CD4-positive, alpha-beta memory T cell (primary cell): ENCODE data around the gene TCF15. TPM values are rescaled to one million over a fixed set of nuclear protein-coding genes. Genes with fewer than 3 reads are reported as not detected.

Experiments
- CTCF ChIA-PET: fragments of 350-600 bp; sonication (Branson Sonifier 250); formaldehyde crosslinking; loops from one replicate; lab custom pipeline; 2021; ENCODE audit warnings: inconsistent platforms; ENCODE audit not compliant: partially characterized antibody; lab: Charles Lee
- POLR2A ChIA-PET: fragments of 350-600 bp; sonication (Branson Sonifier 250); formaldehyde crosslinking; loops from one replicate; lab custom pipeline; 2021; ENCODE audit not compliant: partially characterized antibody; lab: Charles Lee
- DNase-seq, 5 donors: peaks; one replicate each; pipeline versions ENCODE4 v3.0.0 to v3.0.0-alpha.2; 2020 to 2022; ENCODE audit warnings: mixed read lengths in 1 of 5
- H3K27ac ChIP-seq: one replicate; pipeline ENCODE4 v1.7.0; 2013; ENCODE audit warnings: low read depth, low read length
- H3K27me3 ChIP-seq: 2 replicates; pipeline ENCODE4 v1.7.0; 2013; ENCODE audit warnings: mild to moderate bottlenecking, low read length, moderate library complexity; ENCODE audit not compliant: insufficient read depth
- H3K36me3 ChIP-seq: 2 replicates; pipeline ENCODE4 v1.7.0; 2013; ENCODE audit warnings: mild to moderate bottlenecking, low read length, moderate library complexity; ENCODE audit not compliant: insufficient read depth
- H3K4me1 ChIP-seq: 2 replicates; pipeline ENCODE4 v1.7.0; 2013; ENCODE audit warnings: mild to moderate bottlenecking, low read length, moderate library complexity; ENCODE audit not compliant: insufficient read depth
- H3K4me3 ChIP-seq, 2 donors: one replicate each; pipeline ENCODE4 v1.7.0; 2013; ENCODE audit warnings: low read length in 2 of 2, mild to moderate bottlenecking in 1 of 2
- H3K9me3 ChIP-seq, 2 donors: one replicate each; pipeline ENCODE4 v1.7.0; 2013; ENCODE audit warnings: low read length in 2 of 2, control low read depth in 1 of 2; ENCODE audit not compliant: control insufficient read depth in 1 of 2
- H3K27ac Mint-ChIP-seq, 7 donors: one replicate each; pipeline ENCODE4 v1.8.0; 2020 to 2021; ENCODE audit warnings: mixed read lengths in 7 of 7, mild to moderate bottlenecking in 6 of 7, inconsistent platforms in 3 of 7, moderate library complexity in 3 of 7
- H3K27me3 Mint-ChIP-seq, 2 donors: one replicate each; pipeline ENCODE4 v1.8.0; 2020 to 2021; ENCODE audit warnings: mixed read lengths in 2 of 2
- H3K36me3 Mint-ChIP-seq, 2 donors: one replicate each; pipeline ENCODE4 v1.8.0; 2020 to 2021; ENCODE audit warnings: mixed read lengths in 2 of 2, inconsistent platforms in 1 of 2, mild to moderate bottlenecking in 1 of 2
- H3K4me1 Mint-ChIP-seq, 4 donors: one replicate each; pipeline ENCODE4 v1.8.0; 2020 to 2021; ENCODE audit warnings: mixed read lengths in 4 of 4, mild to moderate bottlenecking in 1 of 4
- H3K4me3 Mint-ChIP-seq, 8 donors: one replicate each; pipeline ENCODE4 v1.8.0; 2020 to 2021; ENCODE audit warnings: mixed read lengths in 8 of 8, mild to moderate bottlenecking in 7 of 8, moderate library complexity in 6 of 8, inconsistent platforms in 3 of 8
- H3K9me3 Mint-ChIP-seq, 8 donors: one replicate each; pipeline ENCODE4 v1.8.0; 2020 to 2021; ENCODE audit warnings: mixed read lengths in 8 of 8, mild to moderate bottlenecking in 5 of 8, inconsistent platforms in 3 of 8, moderate library complexity in 1 of 8
- intact Hi-C: fragments of 100-400 bp; cut with micrococcal nuclease; formaldehyde crosslinking; loops from one replicate; pipeline ENCODE4 v1.15.1; 2023
- polyA plus RNA-seq, 2 donors: library from polyadenylated mRNA; unstranded; fragments of 300-500 nt; fragmentation: Illumina TruSeq; gene quantifications; one replicate each; pipeline ENCODE4 v1.2.3, GENCODE V29; 2021
- total RNA-seq, 2 experiments: library from RNA; stranded (reverse); gene quantifications; one replicate each; pipeline ENCODE4 v1.2.3, GENCODE V29; 2021

TCF15 gene
- total RNA-seq: not detected
- polyA plus RNA-seq: not detected

GRCh38 chr20:610130-611046 lies at the start of gene TCF15:
TSS of gene TCF15 (minus strand) at chr20:610309. CDS start at chr20:610237, 72 bp downstream.
- no peak for DNase-seq
- peaks cover 12% of the 10 kb centered on the region for H3K27me3 ChIP-seq
- H3K4me3 Mint-ChIP-seq: peak within 1 kb of the TSS in 4 of 8 donors; percentile 27 to 63 (median 44)
- no peak within 1 kb of the TSS for H3K4me3 ChIP-seq
- H3K4me1 ChIP-seq: no peaks in the 10 kb centered on the region
- peaks cover 56 to 60% of the 10 kb centered on the region in 2 donors for H3K27me3 Mint-ChIP-seq
- H3K9me3 ChIP-seq: no peaks in the 10 kb centered on the region
- intact Hi-C loops: no loop called here
- ChIA-PET CTCF (no interaction called here), POLR2A (no interaction called here)
- no peak within 1 kb of the TSS for H3K27ac Mint-ChIP-seq
- H3K4me1 Mint-ChIP-seq: peaks cover 4 to 16% (median 8%) of the 10 kb centered on the region in 4 donors
- no peaks in the 10 kb centered on the region for H3K9me3 Mint-ChIP-seq
- no peaks in the 10 kb centered on the region for H3K36me3 Mint-ChIP-seq
- H3K27ac ChIP-seq: no peak within 1 kb of the TSS
- H3K36me3 ChIP-seq: no peaks in the 10 kb centered on the region

- POLR2A ChIA-PET: no interaction called here
- peaks cover 6% of the 10 kb centered on the region for H3K4me1 ChIP-seq
- CTCF ChIA-PET: no interaction called here
These were observed 48.7 kb upstream of the TCF15 start for GRCh38 chr20:658731-659291.

GRCh38 chr20:658202-658601 lies 48.1 kb upstream of the TCF15 start:
- intact Hi-C loops: no loop called here

More at GRCh38 chr20:658731-659291, 48.7 kb upstream of the TCF15 start:
- no peak overlapping the region for H3K27ac ChIP-seq
- Mint-ChIP-seq H3K4me1 (peaks cover 8 to 15% (median 12%) of the 10 kb centered on the region in 4 donors), H3K27ac (no peak overlapping the region), H3K9me3 (peaks cover 0 to 1% (median 0%) of the 10 kb centered on the region in 8 donors), H3K27me3 (peaks cover 23 to 40% of the 10 kb centered on the region in 2 donors), H3K4me3 (no peak overlapping the region), H3K36me3 (no peaks in the 10 kb centered on the region)
- no peak for DNase-seq
- no peaks in the 10 kb centered on the region for H3K9me3 ChIP-seq
- H3K27me3 ChIP-seq: peaks cover 8% of the 10 kb centered on the region
- intact Hi-C loops: no loop called here
- no peak overlapping the region for H3K4me3 ChIP-seq
- no peaks in the 10 kb centered on the region for H3K36me3 ChIP-seq

GRCh38 chr20:655726-656624 lies 45.9 kb upstream of the TCF15 start:
- Histone ChIP-seq H3K4me3 (no peak overlapping the region), H3K4me1 (peaks cover 28% of the 10 kb centered on the region), H3K27me3 (no peaks in the 10 kb centered on the region), H3K36me3 (no peaks in the 10 kb centered on the region), H3K27ac (no peak overlapping the region), H3K9me3 (no peaks in the 10 kb centered on the region)
- H3K4me3 Mint-ChIP-seq: peak overlapping the region in 5 of 8 donors; percentile 19 to 74 (median 61)
- ChIA-PET POLR2A (no interaction called here), CTCF (interaction anchor here (1.1 to 2.8 kb wide), 3 partner anchors 9 to 11 kb away, joined by 3 to 20 read pairs (median 3); no protein-coding TSS in a partner anchor)
- DNase-seq: no peak
- intact Hi-C loops: no loop called here
- no peaks in the 10 kb centered on the region for H3K9me3 Mint-ChIP-seq
- H3K27ac Mint-ChIP-seq: no peak overlapping the region
- H3K27me3 Mint-ChIP-seq: peaks cover 11 to 22% of the 10 kb centered on the region in 2 donors
- peaks cover 21 to 33% (median 26%) of the 10 kb centered on the region in 4 donors for H3K4me1 Mint-ChIP-seq
- no peaks in the 10 kb centered on the region for H3K36me3 Mint-ChIP-seq

More at GRCh38 chr20:658202-658601, 48.1 kb upstream of the TCF15 start:
- ChIA-PET POLR2A (no interaction called here), CTCF (interaction anchor here (0.9 kb wide), 1 partner anchor 11 kb away, joined by 3 read pairs; no protein-coding TSS in a partner anchor)
- peaks cover 10 to 20% (median 15%) of the 10 kb centered on the region in 4 donors for H3K4me1 Mint-ChIP-seq
- H3K4me1 ChIP-seq: peaks cover 9% of the 10 kb centered on the region
- H3K27ac Mint-ChIP-seq: no peak overlapping the region
- peaks cover 0 to 1% (median 0%) of the 10 kb centered on the region in 8 donors for H3K9me3 Mint-ChIP-seq
- H3K36me3 Mint-ChIP-seq: no peaks in the 10 kb centered on the region
- no peak for DNase-seq
- no peak overlapping the region for H3K4me3 Mint-ChIP-seq
- H3K27ac ChIP-seq: no peak overlapping the region
- H3K9me3 ChIP-seq: no peaks in the 10 kb centered on the region
- H3K27me3 ChIP-seq: peaks cover 7% of the 10 kb centered on the region
- H3K27me3 Mint-ChIP-seq: peaks cover 22 to 39% of the 10 kb centered on the region in 2 donors
- no peaks in the 10 kb centered on the region for H3K36me3 ChIP-seq
- no peak overlapping the region for H3K4me3 ChIP-seq

GRCh38 chr20:654417-654750 lies 44.3 kb upstream of the TCF15 start:
- no peak overlapping the region for H3K4me3 ChIP-seq
- H3K9me3 Mint-ChIP-seq: no peaks in the 10 kb centered on the region
- POLR2A ChIA-PET: no interaction called here

GRCh38 chr20:653590-654416 lies 43.7 kb upstream of the TCF15 start:
- Histone ChIP-seq H3K4me3 (peak overlapping the region in 1 of 2 donors; percentile 57), H3K27ac (peak overlapping the region; percentile 50), H3K27me3 (no peaks in the 10 kb centered on the region), H3K9me3 (no peaks in the 10 kb centered on the region), H3K36me3 (no peaks in the 10 kb centered on the region), H3K4me1 (peaks cover 28% of the 10 kb centered on the region)
- ChIA-PET CTCF (interaction anchor here (1.0 kb wide), 1 partner anchor 13 kb away, joined by 3 read pairs; no protein-coding TSS in a partner anchor), POLR2A (no interaction called here)
- Mint-ChIP-seq H3K27me3 (peaks cover 4 to 9% of the 10 kb centered on the region in 2 donors), H3K36me3 (peaks cover under 1 to 9% of the 10 kb centered on the region in 2 donors), H3K9me3 (no peaks in the 10 kb centered on the region), H3K27ac (peak overlapping the region; percentile 24 to 89 (median 70)), H3K4me3 (peak overlapping the region; percentile 82 to 90 (median 86)), H3K4me1 (peaks cover 22 to 45% (median 33%) of the 10 kb centered on the region in 4 donors)
- DNase-seq: peak in 1 of 5 donors; percentile 5
- intact Hi-C loops: loop anchor here (2.0 kb wide), 1 partner anchor 13 kb away; no protein-coding TSS in a partner anchor

More at GRCh38 chr20:654417-654750, 44.3 kb upstream of the TCF15 start:
- H3K27ac ChIP-seq: no peak overlapping the region
- intact Hi-C loops: no loop called here
- H3K27ac Mint-ChIP-seq: peak overlapping the region in 6 of 7 donors; percentile 15 to 87 (median 66)
- no peaks in the 10 kb centered on the region for H3K36me3 ChIP-seq
- peaks cover 28% of the 10 kb centered on the region for H3K4me1 ChIP-seq
- CTCF ChIA-PET: interaction anchor here (1.0 to 2.8 kb wide), 4 partner anchors 9 to 13 kb away, joined by 3 to 20 read pairs (median 3); no protein-coding TSS in a partner anchor
- peaks cover 4 to 13% of the 10 kb centered on the region in 2 donors for H3K27me3 Mint-ChIP-seq
- H3K9me3 ChIP-seq: no peaks in the 10 kb centered on the region
- peaks cover 0 to 6% of the 10 kb centered on the region in 2 donors for H3K36me3 Mint-ChIP-seq
- H3K27me3 ChIP-seq: no peaks in the 10 kb centered on the region
- H3K4me3 Mint-ChIP-seq: peak overlapping the region; percentile 68 to 90 (median 86)
- DNase-seq: no peak
- H3K4me1 Mint-ChIP-seq: peaks cover 22 to 45% (median 33%) of the 10 kb centered on the region in 4 donors
